Keratinocyte (primary cell): ENCODE results near the gene SMARCC1. TPM values are rescaled to one million over a fixed set of nuclear protein-coding genes. Genes with fewer than 3 reads are reported as not detected.
"Not testable (repeated sequence)": the region's sequence is repeated elsewhere in the genome, so short reads cannot be mapped to it uniquely, and the experiment has no call there.

Experiments
- DNase-seq: peaks from one replicate; pipeline ENCODE4 v3.0.0-alpha.2; 2011; ENCODE audit warnings: low read depth, missing footprints, low spot score
- FAIRE-seq: peaks from 2 replicates; lab custom pipeline; 2011; peaks lifted over from hg19 to GRCh38; lab: Jason Lieb, UNC
- H2AFZ ChIP-seq: 2 replicates; pipeline ENCODE4 v1.6.0; 2012; ENCODE audit warnings: low read length, control low read depth, inconsistent platforms; ENCODE audit not compliant: control insufficient read depth
- H3K27ac ChIP-seq: 2 replicates; pipeline ENCODE4 v1.5.1; 2011; ENCODE audit warnings: low read length; ENCODE audit not compliant: control insufficient read depth, insufficient read depth
- H3K27me3 ChIP-seq: 3 replicates; pipeline ENCODE4 v1.6.0; 2011; ENCODE audit warnings: low read length; ENCODE audit not compliant: control insufficient read depth, insufficient read depth; ENCODE audit errors: extremely low read depth
- H3K36me3 ChIP-seq, 2 experiments: 2 replicates in 1 of 2; 3 replicates in 1 of 2; pipeline ENCODE4 v1.5.1; 2011; ENCODE audit warnings: low read length in 2 of 2, mild to moderate bottlenecking in 1 of 2; ENCODE audit not compliant: control insufficient read depth in 2 of 2, insufficient read depth in 2 of 2; ENCODE audit errors: extremely low read depth in 1 of 2
- H3K4me1 ChIP-seq: 3 replicates; pipeline ENCODE4 v1.5.1; 2011; ENCODE audit warnings: low read length; ENCODE audit not compliant: control insufficient read depth, insufficient read depth; ENCODE audit errors: extremely low read depth
- H3K4me2 ChIP-seq: 3 replicates; pipeline ENCODE4 v1.6.0; 2011; ENCODE audit warnings: low read depth, low read length; ENCODE audit not compliant: control insufficient read depth, insufficient read depth; ENCODE audit errors: extremely low read depth
- H3K4me3 ChIP-seq, 3 experiments: fragments of 200-600 bp in 1 of 3; sonication (generic) in 1 of 3; 2 replicates in 2 of 3; 3 replicates in 1 of 3; pipeline ENCODE4 v1.5.1; 2011 to 2016; ENCODE audit warnings: low read length in 3 of 3, mild to moderate bottlenecking in 3 of 3, control low read depth in 2 of 3, inconsistent platforms in 1 of 3, low read depth in 1 of 3, mixed read lengths in 1 of 3, mixed run types in 1 of 3, moderate library complexity in 1 of 3; ENCODE audit not compliant: control insufficient read depth in 2 of 3, insufficient read depth in 2 of 3; ENCODE audit errors: extremely low read depth in 1 of 3
- H3K79me2 ChIP-seq: 2 replicates; pipeline ENCODE4 v1.6.0; 2012; ENCODE audit warnings: low read length; ENCODE audit not compliant: control insufficient read depth, insufficient read depth
- H3K9ac ChIP-seq: 3 replicates; pipeline ENCODE4 v1.6.0; 2011; ENCODE audit warnings: low read length; ENCODE audit not compliant: control insufficient read depth, insufficient read depth; ENCODE audit errors: extremely low read depth
- H3K9me1 ChIP-seq: 3 replicates; pipeline ENCODE4 v1.6.0; 2011; ENCODE audit warnings: low read length; ENCODE audit not compliant: control insufficient read depth, insufficient read depth; ENCODE audit errors: extremely low read depth
- H3K9me3 ChIP-seq: 2 replicates; pipeline ENCODE4 v1.5.1; 2012; ENCODE audit warnings: low read depth, low read length; ENCODE audit not compliant: control insufficient read depth
- H4K20me1 ChIP-seq: 3 replicates; pipeline ENCODE4 v1.6.0; 2011; ENCODE audit warnings: low read length; ENCODE audit not compliant: control insufficient read depth, insufficient read depth; ENCODE audit errors: extremely low read depth
- CTCF ChIP-seq, 3 experiments: IDR thresholded peaks in 1 of 3; conservative IDR thresholded peaks in 1 of 3; optimal IDR thresholded peaks in 1 of 3; 2 replicates in 2 of 3; 3 replicates in 1 of 3; pipeline versions ENCODE3 to v1.5.1; 2011; ENCODE audit warnings: low read length in 3 of 3, mild to moderate bottlenecking in 3 of 3, moderate library complexity in 2 of 3, control low read depth in 1 of 3, inconsistent platforms in 1 of 3; ENCODE audit not compliant: insufficient read depth in 2 of 3; ENCODE audit errors: extremely low read depth in 1 of 3
- EZH2 ChIP-seq: IDR thresholded peaks from one replicate; pipeline ENCODE4 v1.6.1; 2012; ENCODE audit warnings: inconsistent platforms, mild to moderate bottlenecking, low read length, moderate library complexity
- dilution Hi-C: fragments of 300-500 bp; cut with MboI; formaldehyde crosslinking; loops from one replicate; pipeline ENCODE4 v1.7.0; 2020; ENCODE audit warnings: low sequenced_read_pairs; ENCODE audit not compliant: extremely low pct_ligation_motif_present
- polyA plus RNA-seq, 5 experiments: library from polyadenylated mRNA; depleted of rRNA in 3 of 5; stranded (reverse) in 3 of 5; stranded (forward) in 1 of 5; unstranded in 1 of 5; fragments of >200 nt; gene quantifications; 1 replicate in 1 of 5; 2 replicates in 3 of 5; 3 replicates in 1 of 5; pipeline versions ENCODE4 v1.2.1 to v1.2.3, GENCODE V29; 2011 to 2012; ENCODE audit warnings: missing spikeins in 2 of 5, low read depth in 1 of 5, low replicate concordance in 1 of 5

Gene SMARCC1
- polyA plus RNA-seq, 1 donor (not counting 4 experiments of a cell fraction or from before 2014, with no cell fraction given), result 39.7 TPM

GRCh38 chr3:47722859-47723258, 58.8 kb downstream of the SMARCC1 start:
- dilution Hi-C loops, result no loop called here
- peaks cover 2% of the 10 kb centered on the region for H4K20me1 ChIP-seq
- H3K9me1 ChIP-seq, result no peaks in the 10 kb centered on the region
- H3K9me3 ChIP-seq, result no peaks in the 10 kb centered on the region
- H3K27me3 ChIP-seq, result no peaks in the 10 kb centered on the region
- TF ChIP-seq EZH2 (no peak), CTCF (optimal IDR thresholded peaks at IDR 0.05 in 1 of 3, IDR thresholded peaks at IDR 0.05 in 1 of 3, conservative IDR thresholded peaks at IDR 0.05 in 1 of 3; ENCODE audit: extremely low read depth in 1 of 3, insufficient read depth in 2 of 3, low read length in 3 of 3) (no peak)
- no peak overlapping the region for H3K4me3 ChIP-seq
- no peak overlapping the region for H3K27ac ChIP-seq
- peaks cover 6 to 10% of the 10 kb centered on the region in 2 experiments for H3K36me3 ChIP-seq
- no peak overlapping the region for H2AFZ ChIP-seq
- peaks cover 10% of the 10 kb centered on the region for H3K4me1 ChIP-seq
- FAIRE-seq (no peak), DNase-seq (no peak)
- no peak overlapping the region for H3K4me2 ChIP-seq
- peaks cover 6% of the 10 kb centered on the region for H3K79me2 ChIP-seq
- H3K9ac ChIP-seq, result no peak overlapping the region

DNA sequence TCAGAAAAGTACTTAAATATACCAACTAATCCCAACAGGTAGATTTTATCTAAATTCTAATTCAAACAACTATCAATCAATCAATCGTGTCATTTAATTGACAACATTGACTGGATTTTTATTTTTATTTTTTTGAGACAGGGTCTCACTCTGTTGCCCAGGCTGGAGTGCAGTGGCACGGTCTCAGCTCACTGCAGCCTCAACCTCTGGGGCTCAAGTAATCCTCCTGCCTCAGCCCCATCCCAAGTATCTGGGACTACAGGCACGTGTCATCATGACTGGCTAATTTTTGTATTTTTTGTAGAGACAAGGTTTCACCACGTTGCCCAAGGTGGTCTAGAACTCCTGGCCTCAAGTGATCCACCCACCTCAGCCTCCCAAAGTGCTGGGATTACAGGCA, 64.2 kb downstream of the SMARCC1 start:
- H3K36me3 ChIP-seq, result peaks cover 11 to 13% of the 10 kb centered on the region in 2 experiments
- FAIRE-seq, H2AFZ ChIP-seq, H3K4me1 ChIP-seq, dilution Hi-C loops, H3K4me3 ChIP-seq, H3K79me2 ChIP-seq, H3K9me1 ChIP-seq, DNase-seq, H4K20me1 ChIP-seq, H3K27ac ChIP-seq, H3K9ac ChIP-seq, H3K4me2 ChIP-seq, H3K9me3 ChIP-seq, H3K27me3 ChIP-seq: not testable (repeated sequence)

- H3K4me1 ChIP-seq, result no peaks in the 10 kb centered on the region
- FAIRE-seq (no peak), DNase-seq (no peak)
- H3K9ac ChIP-seq, result no peak overlapping the region
- no peak overlapping the region for H3K4me2 ChIP-seq
- no peaks in the 10 kb centered on the region for H3K79me2 ChIP-seq
- no peaks in the 10 kb centered on the region for H3K9me3 ChIP-seq
- no peak overlapping the region for H2AFZ ChIP-seq
- TF ChIP-seq CTCF (optimal IDR thresholded peaks at IDR 0.05 in 1 of 3, IDR thresholded peaks at IDR 0.05 in 1 of 3, conservative IDR thresholded peaks at IDR 0.05 in 1 of 3; ENCODE audit: extremely low read depth in 1 of 3, insufficient read depth in 2 of 3, low read length in 3 of 3), result no peak
- no peak for TF ChIP-seq EZH2
- H3K27ac ChIP-seq, result no peak overlapping the region
- H3K36me3 ChIP-seq, result peaks cover 12 to 13% of the 10 kb centered on the region in 2 experiments
- H3K4me3 ChIP-seq, result no peak overlapping the region
- no peaks in the 10 kb centered on the region for H4K20me1 ChIP-seq
- dilution Hi-C loops, result no loop called here
- no peaks in the 10 kb centered on the region for H3K9me1 ChIP-seq
- no peaks in the 10 kb centered on the region for H3K27me3 ChIP-seq
These were observed 65.0 kb downstream of the SMARCC1 start for GRCh38 chr3:47716656-47717055.
